Endothelial cell of umbilical vein (primary cell): Measurements from ENCODE around the gene STAG1. TPM values are rescaled to one million over a fixed set of nuclear protein-coding genes. Genes with fewer than 3 reads are reported as not detected.

Experiments
- BruUV-seq: library from RNA; stranded (reverse); fragments of 400-500 nt; replicated peaks from 2 replicates; lab custom pipeline; 2021; lab: Mats Ljungman, UMichigan
- CTCF ChIA-PET: fragments of 300-600, 350-600 bp; sonication (Branson Sonifier 250); formaldehyde crosslinking; loops from one replicate; lab custom pipeline; 2021; ENCODE audit warnings: antibody characterized with exemption, inconsistent platforms; lab: Charles Lee
- POLR2A ChIA-PET: fragments of 300-600, 350-600 bp; sonication (Branson Sonifier 250); formaldehyde crosslinking; loops from one replicate; lab custom pipeline; 2021; ENCODE audit warnings: antibody characterized with exemption, inconsistent platforms; lab: Charles Lee
- DNase-seq: peaks from one replicate; pipeline ENCODE4 v3.0.0-alpha.2; 2011; ENCODE audit warnings: low read depth, low spot score
- FAIRE-seq: peaks from 2 replicates; lab custom pipeline; 2011; peaks lifted over from hg19 to GRCh38; lab: Jason Lieb, UNC
- H2AFZ ChIP-seq: 2 replicates; pipeline ENCODE4 v1.6.0; 2012; ENCODE audit warnings: low read depth, low read length, control low read depth, inconsistent platforms
- H3K27ac ChIP-seq: 2 replicates; pipeline ENCODE4 v1.5.1; 2011; ENCODE audit warnings: low read depth, mild to moderate bottlenecking, control low read depth, low read length, moderate library complexity; ENCODE audit not compliant: insufficient read depth
- H3K27me3 ChIP-seq, 2 experiments: 2 replicates each; pipeline versions ENCODE4 v1.6.0 to v1.6.1; 2011; ENCODE audit warnings: low read length in 2 of 2, mixed read lengths in 1 of 2; ENCODE audit not compliant: control insufficient read depth in 2 of 2, insufficient read depth in 2 of 2
- H3K36me3 ChIP-seq, 2 experiments: 2 replicates in 1 of 2; 3 replicates in 1 of 2; pipeline ENCODE4 v1.5.1; 2011; ENCODE audit warnings: low read length in 2 of 2, mild to moderate bottlenecking in 1 of 2, moderate library complexity in 1 of 2; ENCODE audit not compliant: control insufficient read depth in 2 of 2, insufficient read depth in 2 of 2; ENCODE audit errors: extremely low read depth in 1 of 2
- H3K4me1 ChIP-seq: 3 replicates; pipeline ENCODE4 v1.5.1; 2011; ENCODE audit warnings: mild to moderate bottlenecking, low read length; ENCODE audit not compliant: control insufficient read depth, insufficient read depth; ENCODE audit errors: extremely low read depth
- H3K4me2 ChIP-seq: 2 replicates; pipeline ENCODE4 v1.6.1; 2011; ENCODE audit warnings: low read length, control low read depth, mixed read lengths; ENCODE audit not compliant: insufficient read depth
- H3K4me3 ChIP-seq, 3 experiments: fragments of 200-600 bp in 1 of 3; sonication (generic), shearing (Covaris generic) in 1 of 3; replicated peaks in 1 of 3; 2 replicates each; pipeline ENCODE4 v1.5.1; 2011 to 2016; ENCODE audit warnings: control low read depth in 3 of 3, low read length in 3 of 3, mild to moderate bottlenecking in 2 of 3, inconsistent platforms in 1 of 3, low read depth in 1 of 3, moderate library complexity in 1 of 3; ENCODE audit not compliant: insufficient read depth in 1 of 3
- H3K79me2 ChIP-seq: 2 replicates; pipeline ENCODE4 v1.6.0; 2012; ENCODE audit warnings: low read length, inconsistent platforms; ENCODE audit not compliant: control insufficient read depth, insufficient read depth
- H3K9ac ChIP-seq: replicated peaks from 2 replicates; pipeline ENCODE3; 2011; ENCODE audit warnings: low read length, control low read depth; ENCODE audit not compliant: insufficient read depth; ENCODE audit errors: extremely low read depth
- H3K9me1 ChIP-seq: replicated peaks from 3 replicates; pipeline ENCODE4 v1.6.0; 2011; ENCODE audit warnings: mild to moderate bottlenecking, low read length; ENCODE audit not compliant: control insufficient read depth, insufficient read depth; ENCODE audit errors: extremely low read depth
- H3K9me3 ChIP-seq: replicated peaks from 2 replicates; pipeline ENCODE4 v1.5.1; 2012; ENCODE audit warnings: low read length, inconsistent platforms; ENCODE audit not compliant: control insufficient read depth, insufficient read depth
- H4K20me1 ChIP-seq: replicated peaks from 2 replicates; pipeline ENCODE3; 2011; ENCODE audit warnings: mild to moderate bottlenecking, low read length; ENCODE audit not compliant: control insufficient read depth, insufficient read depth; ENCODE audit errors: extremely low read depth
- EZH2 ChIP-seq: IDR thresholded peaks from 2 replicates; pipeline ENCODE4 v1.6.1; 2012; ENCODE audit warnings: borderline replicate concordance, low read depth, mild to moderate bottlenecking, moderate library complexity, low read length, inconsistent platforms; ENCODE audit not compliant: severe bottlenecking
- FOS ChIP-seq: IDR thresholded peaks from 2 replicates; pipeline ENCODE4 v1.6.1; 2011; ENCODE audit warnings: mild to moderate bottlenecking, low read length, moderate library complexity, borderline replicate concordance; ENCODE audit not compliant: insufficient read depth
- GATA2 ChIP-seq: IDR thresholded peaks from 2 replicates; pipeline ENCODE4 v1.7.0; 2011; ENCODE audit warnings: low read depth, mild to moderate bottlenecking, moderate library complexity, mixed read lengths, low read length; ENCODE audit not compliant: insufficient read length, insufficient read depth
- JUN ChIP-seq: IDR thresholded peaks from 2 replicates; pipeline ENCODE4 v1.6.1; 2011; ENCODE audit warnings: borderline replicate concordance, low read depth; ENCODE audit not compliant: insufficient read length, insufficient read depth
- MYC ChIP-seq: IDR thresholded peaks from one replicate; pipeline ENCODE4 v1.6.1; 2011; ENCODE audit warnings: mild to moderate bottlenecking, low read depth, low read length
- POLR2A ChIP-seq: IDR thresholded peaks from 2 replicates; pipeline ENCODE4 v1.6.1; 2012; ENCODE audit warnings: low read depth, mild to moderate bottlenecking, control low read depth, low read length
- POLR2AphosphoS5 ChIP-seq: IDR thresholded peaks from 2 replicates; pipeline ENCODE4 v1.6.1; 2012; ENCODE audit warnings: low read depth, mild to moderate bottlenecking, control low read depth, low read length, moderate library complexity; ENCODE audit not compliant: insufficient read depth
- dilution Hi-C: fragments of 300-500 bp; cut with MboI; formaldehyde crosslinking; loops from one replicate; pipeline ENCODE4 v1.15.0; 2019; ENCODE audit warnings: low sequenced_read_pairs; ENCODE audit not compliant: extremely low pct_ligation_motif_present
- intact Hi-C: fragments of 100-400 bp; cut with micrococcal nuclease; formaldehyde crosslinking; loops from one replicate; pipeline ENCODE4 v1.10.0; 2022
- polyA plus RNA-seq, 4 experiments: library from polyadenylated mRNA; depleted of rRNA in 3 of 4; stranded (reverse) in 3 of 4; unstranded in 1 of 4; fragments of >200 nt; gene quantifications; 2 replicates each; pipeline versions ENCODE4 v1.2.1 to v1.2.3, GENCODE V29; 2011 to 2012; ENCODE audit warnings: missing spikeins in 1 of 4
- total RNA-seq: library from RNA; stranded (reverse); gene quantifications from 2 replicates; pipeline ENCODE4 v1.2.3, GENCODE V29; 2021
- TF ChIP-seq, protein P1 (sequence below), 2 donors: IDR thresholded peaks; 1 replicate in 1 of 2; 2 replicates in 1 of 2; pipeline ENCODE4 v1.5.1; 2011; ENCODE audit warnings: low read length in 2 of 2, mild to moderate bottlenecking in 2 of 2, moderate library complexity in 2 of 2, control low read depth in 1 of 2, inconsistent platforms in 1 of 2, low read depth in 1 of 2; ENCODE audit not compliant: insufficient read depth in 1 of 2; ENCODE audit errors: extremely low read depth in 1 of 2
- TF ChIP-seq, protein P2 (sequence below): IDR thresholded peaks from 2 replicates; pipeline ENCODE4 v1.6.1; 2011; ENCODE audit not compliant: insufficient read depth, insufficient read length

The STAG1 gene
- total and polyA plus RNA-seq, 2 donors (not counting 3 experiments of a cell fraction or from before 2014, with no cell fraction given), result 7.4 to 42.1 TPM

DNA sequence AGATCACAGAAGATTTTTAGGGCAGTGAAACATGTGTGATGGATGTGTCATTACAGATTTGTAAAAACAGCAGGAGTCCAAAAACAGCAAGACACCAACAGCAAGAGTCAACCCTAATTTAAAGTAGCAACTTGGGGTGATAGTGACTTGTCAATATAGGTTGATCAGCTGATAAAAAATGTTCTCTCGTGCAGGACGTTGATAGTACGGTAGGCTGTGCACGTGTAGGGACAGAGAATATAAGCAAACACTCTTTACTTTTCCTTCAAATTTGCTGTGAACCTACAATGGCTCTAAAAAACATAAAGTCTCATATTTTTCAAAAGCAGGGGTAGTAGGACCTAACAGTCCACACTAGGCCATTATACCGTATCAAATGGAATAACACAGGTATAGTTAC is 120.8 kb downstream of the STAG1 start:
- dilution Hi-C loops, result no loop called here
- Histone ChIP-seq H3K9me1 (peaks cover 2% of the 10 kb centered on the region), H2AFZ (no peak overlapping the region), H3K4me2 (no peak overlapping the region), H3K4me3 (no peak overlapping the region), H3K36me3 (peaks cover 0 to 2% of the 10 kb centered on the region in 2 experiments), H3K4me1 (no peaks in the 10 kb centered on the region), H3K27me3 (no peaks in the 10 kb centered on the region), H3K27ac (no peak overlapping the region), H3K9me3 (no peaks in the 10 kb centered on the region), H3K79me2 (peaks cover 52% of the 10 kb centered on the region), H4K20me1 (peaks cover 7% of the 10 kb centered on the region), H3K9ac (no peak overlapping the region)
- DNase-seq, result no peak
- intact Hi-C loops, result no loop called here
- ChIA-PET POLR2A (no interaction called here), CTCF (no interaction called here)
- no TSS peak for BruUV-seq
- FAIRE-seq, result no peak
- TF ChIP-seq FOS (no peak), MYC (no peak), JUN (no peak), GATA2 (no peak), POLR2AphosphoS5 (no peak), EZH2 (no peak), POLR2A (no peak)
- TF ChIP-seq, protein P1, sequence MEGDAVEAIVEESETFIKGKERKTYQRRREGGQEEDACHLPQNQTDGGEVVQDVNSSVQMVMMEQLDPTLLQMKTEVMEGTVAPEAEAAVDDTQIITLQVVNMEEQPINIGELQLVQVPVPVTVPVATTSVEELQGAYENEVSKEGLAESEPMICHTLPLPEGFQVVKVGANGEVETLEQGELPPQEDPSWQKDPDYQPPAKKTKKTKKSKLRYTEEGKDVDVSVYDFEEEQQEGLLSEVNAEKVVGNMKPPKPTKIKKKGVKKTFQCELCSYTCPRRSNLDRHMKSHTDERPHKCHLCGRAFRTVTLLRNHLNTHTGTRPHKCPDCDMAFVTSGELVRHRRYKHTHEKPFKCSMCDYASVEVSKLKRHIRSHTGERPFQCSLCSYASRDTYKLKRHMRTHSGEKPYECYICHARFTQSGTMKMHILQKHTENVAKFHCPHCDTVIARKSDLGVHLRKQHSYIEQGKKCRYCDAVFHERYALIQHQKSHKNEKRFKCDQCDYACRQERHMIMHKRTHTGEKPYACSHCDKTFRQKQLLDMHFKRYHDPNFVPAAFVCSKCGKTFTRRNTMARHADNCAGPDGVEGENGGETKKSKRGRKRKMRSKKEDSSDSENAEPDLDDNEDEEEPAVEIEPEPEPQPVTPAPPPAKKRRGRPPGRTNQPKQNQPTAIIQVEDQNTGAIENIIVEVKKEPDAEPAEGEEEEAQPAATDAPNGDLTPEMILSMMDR (IDR thresholded peaks at IDR 0.05; ENCODE audit: extremely low read depth in 1 of 2, insufficient read depth in 1 of 2, low read depth in 1 of 2, low read length in 2 of 2), result no peak
- TF ChIP-seq, protein P2, sequence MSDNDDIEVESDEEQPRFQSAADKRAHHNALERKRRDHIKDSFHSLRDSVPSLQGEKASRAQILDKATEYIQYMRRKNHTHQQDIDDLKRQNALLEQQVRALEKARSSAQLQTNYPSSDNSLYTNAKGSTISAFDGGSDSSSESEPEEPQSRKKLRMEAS, result no peak
